Osteocyte (in vitro differentiated cells): ENCODE measurements around the gene SCAPER. TPM values are rescaled to one million over a fixed set of nuclear protein-coding genes. Genes with fewer than 3 reads are reported as not detected.

ENCODE experiments used
- DNase-seq: peaks from one replicate; pipeline ENCODE4 v3.0.0; 2021; ENCODE audit warnings: mixed read lengths; ENCODE audit not compliant: unreplicated experiment; ENCODE audit errors: extremely low spot score
- H3K27ac Mint-ChIP-seq: one replicate; pipeline ENCODE4 v1.8.0; 2021; ENCODE audit warnings: mild to moderate bottlenecking, mixed read lengths; ENCODE audit not compliant: unreplicated experiment
- H3K27me3 Mint-ChIP-seq: one replicate; pipeline ENCODE4 v1.8.0; 2021; ENCODE audit warnings: mixed read lengths; ENCODE audit not compliant: unreplicated experiment
- H3K36me3 Mint-ChIP-seq: one replicate; pipeline ENCODE4 v1.8.0; 2021; ENCODE audit warnings: mixed read lengths; ENCODE audit not compliant: unreplicated experiment
- H3K4me1 Mint-ChIP-seq: one replicate; pipeline ENCODE4 v1.8.0; 2021; ENCODE audit warnings: mixed read lengths; ENCODE audit not compliant: unreplicated experiment
- H3K4me3 Mint-ChIP-seq: one replicate; pipeline ENCODE4 v1.8.0; 2021; ENCODE audit warnings: mild to moderate bottlenecking, moderate library complexity, mixed read lengths; ENCODE audit not compliant: unreplicated experiment
- H3K9me3 Mint-ChIP-seq: one replicate; pipeline ENCODE4 v1.8.0; 2021; ENCODE audit warnings: mixed read lengths; ENCODE audit not compliant: unreplicated experiment
- CTCF ChIP-seq: fragments of 200-600 bp; sonication (generic); IDR thresholded peaks from 2 replicates; pipeline ENCODE4 v1.5.0; 2021; ENCODE audit warnings: antibody characterized with exemption, mild to moderate bottlenecking, moderate library complexity
- total RNA-seq: library from RNA; stranded (reverse); gene quantifications from 2 replicates; pipeline ENCODE4 v1.2.1, GENCODE V29; 2021

The SCAPER gene
- total RNA-seq, 1 donor from 2014 or later: 20.0 TPM

- Mint-ChIP-seq H3K4me1 (no peaks in the 10 kb centered on the region), H3K4me3 (no peak overlapping the region), H3K27ac (no peak overlapping the region), H3K9me3 (peaks cover 7% of the 10 kb centered on the region), H3K36me3 (peaks cover 26% of the 10 kb centered on the region), H3K27me3 (no peaks in the 10 kb centered on the region)
- DNase-seq: no peak
- no peak for TF ChIP-seq CTCF
Measured at GRCh38 chr15:76756381-76756780, 148.8 kb downstream of the SCAPER start.

- no peak for TF ChIP-seq CTCF
- Mint-ChIP-seq H3K4me1 (no peaks in the 10 kb centered on the region), H3K36me3 (peaks cover 25% of the 10 kb centered on the region), H3K9me3 (peaks cover 6% of the 10 kb centered on the region), H3K27me3 (no peaks in the 10 kb centered on the region), H3K4me3 (no peak overlapping the region), H3K27ac (no peak overlapping the region)
- no peak for DNase-seq
Measured at GRCh38 chr15:76753771-76754170, 151.4 kb downstream of the SCAPER start.

GRCh38 chr15:76753131-76753530 lies 152.0 kb downstream of the SCAPER start:
- Mint-ChIP-seq H3K27ac (no peak overlapping the region), H3K27me3 (no peaks in the 10 kb centered on the region), H3K9me3 (peaks cover 6% of the 10 kb centered on the region), H3K4me3 (no peak overlapping the region), H3K4me1 (no peaks in the 10 kb centered on the region), H3K36me3 (peaks cover 24% of the 10 kb centered on the region)
- no peak for TF ChIP-seq CTCF
- DNase-seq: no peak

- no peak for TF ChIP-seq CTCF
- no peak overlapping the region for H3K4me3 Mint-ChIP-seq
Measured at GRCh38 chr15:76752549-76752948, 152.6 kb downstream of the SCAPER start.

GRCh38 chr15:76737573-76737972 lies 167.6 kb downstream of the SCAPER start:
- no peaks in the 10 kb centered on the region for H3K27me3 Mint-ChIP-seq
- no peak overlapping the region for H3K27ac Mint-ChIP-seq
- no peak for DNase-seq
- peaks cover 9% of the 10 kb centered on the region for H3K9me3 Mint-ChIP-seq
- H3K4me1 Mint-ChIP-seq: no peaks in the 10 kb centered on the region
- no peak for TF ChIP-seq CTCF
- peaks cover 17% of the 10 kb centered on the region for H3K36me3 Mint-ChIP-seq
- no peak overlapping the region for H3K4me3 Mint-ChIP-seq

More at GRCh38 chr15:76752549-76752948, 152.6 kb downstream of the SCAPER start:
- Mint-ChIP-seq H3K27ac (no peak overlapping the region), H3K27me3 (no peaks in the 10 kb centered on the region), H3K9me3 (peaks cover 6% of the 10 kb centered on the region), H3K36me3 (peaks cover 20% of the 10 kb centered on the region), H3K4me1 (no peaks in the 10 kb centered on the region)
- DNase-seq: no peak
